NCI-H1694 treated with DMSO at 0.1 percent for 48 hours (cell line): Measurements from ENCODE around the gene UROC1.
A peak's percentile ranks its signal among the peaks of the same experiment; 100 is the strongest.

ENCODE experiments used
- DNase-seq: peaks from one replicate; lab custom pipeline; 2025; lab: John Stamatoyannopoulos, UW

The UROC1 gene

DNA sequence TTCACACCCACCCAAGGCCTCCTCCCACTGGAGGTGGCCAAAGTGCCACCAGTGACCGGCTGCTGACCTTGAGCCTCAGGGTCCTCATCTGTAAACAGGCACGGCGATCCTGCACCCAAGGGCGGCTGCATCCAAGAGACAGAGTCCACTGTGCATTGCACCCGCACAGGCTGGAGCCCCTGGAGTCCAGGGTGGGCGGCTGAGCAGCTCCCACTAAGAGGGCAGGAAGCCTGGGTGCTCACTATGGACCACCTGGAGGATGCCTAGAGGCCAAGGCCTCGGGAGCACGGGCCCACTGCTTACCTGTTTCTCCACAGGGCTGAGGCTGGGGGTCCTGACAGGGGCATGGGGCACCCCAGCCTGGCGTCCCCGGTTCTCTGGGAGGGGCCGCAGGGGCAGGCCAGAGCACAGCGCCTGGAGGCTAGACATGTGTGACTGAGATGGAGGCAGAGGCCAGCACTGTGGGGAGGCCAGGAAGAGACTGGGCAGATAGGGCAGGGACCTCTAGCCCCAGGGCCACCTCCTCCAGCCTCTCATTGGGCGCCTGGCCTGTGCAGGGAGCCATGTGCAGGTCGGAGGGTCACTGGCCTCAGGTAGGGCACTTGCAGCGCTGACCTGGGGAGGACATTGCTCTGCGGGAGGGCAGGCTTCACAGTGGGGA, at the start of gene UROC1:
UROC1 (minus strand) TSS at position 483 of the 661 bp plus-strand sequence; CDS start at position 429, 54 bp downstream.
- no peak for DNase-seq

DNA sequence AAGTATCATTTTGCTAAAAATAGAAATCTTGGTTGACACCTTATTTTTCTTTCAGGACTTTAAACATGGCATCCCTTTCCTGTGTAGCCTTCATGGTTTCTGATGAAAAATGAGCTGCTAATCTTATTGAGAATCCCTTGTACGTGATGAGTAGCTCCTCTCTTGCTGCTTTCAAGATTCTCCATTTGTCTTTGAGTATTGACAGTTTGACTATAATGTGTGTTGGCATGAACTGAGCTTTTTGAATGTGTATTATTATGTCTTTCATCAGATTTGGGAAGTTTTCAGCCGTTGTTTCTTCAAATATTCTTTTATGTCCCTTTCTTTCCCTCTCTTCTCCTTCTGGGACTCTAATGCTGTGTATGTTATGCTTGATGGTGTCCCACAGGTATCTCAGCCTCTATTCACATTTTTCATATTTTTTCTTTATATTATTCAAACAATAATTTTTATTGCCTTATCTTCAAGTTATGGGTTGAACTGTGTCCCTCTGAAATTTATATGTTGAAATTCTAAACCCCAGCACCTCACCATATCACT, 45.2 kb upstream of the UROC1 start:
- no peak for DNase-seq

DNA sequence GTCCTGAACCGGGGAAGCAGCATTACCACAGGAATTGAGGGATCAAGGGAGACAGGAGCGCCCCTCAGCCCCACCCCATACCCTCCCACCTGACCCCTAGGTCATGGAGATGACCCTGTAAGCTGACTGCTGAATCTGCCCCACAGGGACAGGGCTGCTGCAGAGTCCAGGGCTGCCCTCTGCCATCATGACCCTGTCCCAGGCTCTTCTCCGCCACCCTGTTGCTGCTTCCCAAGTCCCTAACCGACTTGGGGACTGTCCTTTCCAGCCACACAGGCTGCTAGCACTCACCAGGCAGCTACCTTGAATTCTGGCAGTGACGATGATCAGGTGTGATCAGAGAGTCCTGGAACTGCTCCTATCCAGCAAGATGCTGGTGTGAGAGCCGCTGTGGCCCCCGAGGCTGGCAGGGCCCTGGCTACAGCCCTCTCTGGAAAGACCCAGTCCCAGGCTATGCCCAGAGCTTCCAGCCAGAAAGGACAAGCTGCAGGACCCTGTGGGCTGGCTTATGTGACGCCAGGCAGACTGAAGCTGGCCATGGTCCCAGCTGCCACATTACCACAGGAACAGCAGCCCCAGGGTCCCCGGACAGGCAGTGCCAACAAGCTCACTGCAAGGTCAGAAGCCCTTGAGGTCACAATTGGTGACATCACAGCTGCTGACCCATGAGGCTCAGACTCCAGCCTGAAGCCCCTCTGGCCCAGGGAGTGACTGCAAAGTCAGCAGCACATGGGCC, 40.9 kb upstream of the UROC1 start, which contains the start of gene C3orf22:
C3orf22 (minus strand) TSS at position 597 of the 736 bp plus-strand sequence. CDS start 5,542 bp downstream, outside the sequence.
- DNase-seq, result no peak

DNA sequence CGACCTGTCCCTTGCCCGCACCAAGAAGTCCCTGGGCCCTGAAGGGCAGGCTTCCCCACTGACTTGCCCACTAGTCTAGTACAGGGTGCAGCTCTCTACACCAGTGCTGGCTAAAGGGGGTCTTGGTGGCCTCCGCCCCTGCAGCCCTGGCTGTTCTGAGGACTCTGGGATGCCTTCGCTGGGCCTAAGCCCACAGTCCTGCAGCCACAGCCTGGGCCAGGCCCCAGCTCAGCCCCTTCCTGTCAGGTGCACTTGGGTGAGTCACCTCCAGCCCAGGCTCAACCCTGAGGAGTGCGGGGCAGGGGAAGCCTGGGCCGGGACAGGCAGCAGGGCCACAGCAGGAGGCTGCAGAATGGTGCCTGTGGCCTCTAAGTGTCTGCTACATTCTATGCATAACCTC, 40.2 kb upstream of the UROC1 start:
- no peak for DNase-seq

DNA sequence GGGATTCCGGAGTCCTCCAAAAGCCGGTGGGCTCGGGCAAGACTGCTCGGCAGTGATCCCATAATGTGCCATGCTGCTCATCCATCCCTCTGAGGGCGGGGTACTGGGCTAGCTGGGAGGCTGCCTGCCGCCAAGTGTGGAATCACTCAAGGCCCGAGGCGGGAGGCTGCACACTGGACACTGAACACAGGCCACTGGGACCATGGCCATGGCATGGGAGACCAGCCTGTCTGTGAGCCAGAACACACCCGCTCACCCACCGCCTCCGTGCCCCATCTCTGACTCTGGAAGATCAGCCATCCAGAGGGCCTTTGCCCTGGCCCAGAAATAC, 39.8 kb upstream of the UROC1 start:
- no peak for DNase-seq

DNA sequence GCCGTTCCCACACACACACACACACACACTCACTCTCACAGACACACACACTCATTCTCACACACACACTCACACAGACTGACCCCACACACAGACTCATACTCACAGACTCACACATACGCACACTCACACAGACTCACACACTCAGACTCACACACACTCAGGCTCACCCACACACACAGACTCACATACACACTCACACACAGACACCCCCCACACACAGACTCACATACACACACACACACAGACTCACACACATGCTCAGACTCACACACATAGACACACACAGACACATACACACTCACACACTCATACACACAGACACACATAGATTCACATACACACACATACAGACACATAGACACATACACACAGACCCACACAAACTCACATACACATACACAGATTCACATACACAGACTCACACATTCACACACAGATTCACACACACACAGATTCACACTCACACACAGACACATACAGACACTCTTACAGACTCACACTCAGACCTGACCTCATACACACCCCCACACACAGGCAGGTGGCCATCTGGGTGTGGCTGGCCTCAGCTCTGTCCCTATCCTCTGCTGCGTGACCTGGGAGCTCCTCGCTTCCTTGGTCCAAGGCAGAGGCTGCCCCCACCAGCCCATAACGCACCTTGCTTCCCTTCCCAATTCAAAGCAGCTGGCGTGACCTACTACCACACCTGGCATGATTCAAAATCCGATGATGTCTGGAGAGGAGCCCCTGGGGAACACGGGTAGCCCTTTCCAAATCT, 39.3 kb upstream of the UROC1 start:
- DNase-seq, result no peak

DNA sequence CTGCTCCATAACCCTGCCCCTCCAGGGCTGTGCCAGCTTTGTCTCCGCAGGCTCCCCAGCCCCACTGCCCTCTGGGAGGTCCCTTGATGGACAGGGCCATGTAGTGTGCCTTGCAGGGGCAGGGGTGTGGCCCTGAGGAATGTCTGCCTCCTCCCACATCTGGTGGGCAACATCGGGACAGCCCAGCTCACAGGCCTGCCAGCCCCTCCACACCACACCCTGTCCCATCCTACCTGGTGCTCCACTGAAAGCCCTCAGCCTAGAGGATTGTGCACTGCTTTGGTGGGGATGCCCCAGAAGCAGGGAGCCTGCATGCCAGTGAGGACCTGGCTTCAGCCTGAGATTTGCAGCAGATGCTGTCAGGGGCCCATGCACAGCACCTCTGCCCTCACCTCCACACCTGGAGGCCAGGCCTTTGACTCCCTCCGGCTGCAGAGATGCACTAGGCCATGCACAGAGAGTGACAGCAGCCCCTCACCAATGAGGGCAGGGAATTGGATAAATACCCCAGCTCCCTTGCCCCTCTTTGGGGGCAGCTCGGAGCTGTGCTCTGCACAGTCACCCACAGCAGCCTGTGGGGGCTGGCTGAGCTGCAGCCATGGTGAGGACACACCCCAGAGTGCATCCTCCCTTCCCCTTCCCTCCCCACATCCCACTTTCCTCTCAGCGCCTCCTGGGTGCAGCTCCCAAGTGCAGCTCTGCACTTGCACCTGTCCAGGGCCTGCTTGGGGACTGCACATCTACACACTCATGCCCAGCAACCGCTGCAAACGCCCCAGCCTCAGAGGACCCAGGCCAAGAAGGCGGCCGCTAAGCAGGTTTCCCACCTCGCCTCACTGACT, 38.4 kb upstream of the UROC1 start:
- no peak for DNase-seq

DNA sequence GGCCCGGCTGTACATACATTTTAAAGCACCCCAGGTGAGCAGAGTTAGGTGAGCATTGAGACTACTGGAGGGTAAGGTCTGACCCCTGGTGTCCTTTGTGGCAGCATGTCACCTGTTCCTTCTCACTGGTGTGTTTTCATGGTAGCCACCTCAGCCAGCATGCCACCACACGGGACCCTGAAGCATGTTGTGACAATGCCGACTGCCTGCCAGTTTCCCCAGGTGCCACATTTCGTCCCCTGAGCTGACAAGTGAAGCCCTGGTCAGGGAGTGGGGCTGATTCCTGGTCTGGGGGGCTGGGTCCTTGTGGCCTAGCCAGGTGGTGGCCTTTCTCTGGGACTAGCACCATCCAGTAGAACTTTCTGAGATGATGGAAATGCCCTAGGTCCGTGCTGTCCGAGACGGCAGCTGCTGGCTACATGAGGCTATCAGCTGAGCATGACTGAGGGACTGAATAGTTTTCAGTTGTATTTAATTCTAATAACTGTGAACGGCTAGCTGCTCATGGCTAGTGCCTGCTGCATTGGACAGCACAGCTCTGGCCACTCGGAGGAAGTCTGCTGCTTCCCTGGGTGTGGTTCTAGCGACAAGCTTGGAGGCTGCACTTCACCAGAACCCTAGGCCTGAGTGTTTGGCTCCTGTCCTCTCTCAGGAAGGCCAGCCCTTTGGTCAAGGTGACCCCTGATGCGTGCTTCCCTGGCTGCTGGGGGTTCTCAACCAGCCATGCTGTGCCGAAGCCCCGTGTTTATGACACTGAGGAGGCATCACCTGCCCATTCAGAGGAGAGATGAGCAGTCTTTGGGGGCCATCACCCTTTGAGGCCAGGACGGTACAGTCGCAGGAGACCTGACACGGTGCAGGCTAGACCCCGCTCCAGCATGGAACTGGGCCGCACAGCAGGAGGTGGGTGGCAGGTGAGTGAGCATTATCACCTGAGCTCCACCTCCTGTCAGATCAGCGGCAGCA, 37.3 kb upstream of the UROC1 start:
- DNase-seq, result no peak

DNA sequence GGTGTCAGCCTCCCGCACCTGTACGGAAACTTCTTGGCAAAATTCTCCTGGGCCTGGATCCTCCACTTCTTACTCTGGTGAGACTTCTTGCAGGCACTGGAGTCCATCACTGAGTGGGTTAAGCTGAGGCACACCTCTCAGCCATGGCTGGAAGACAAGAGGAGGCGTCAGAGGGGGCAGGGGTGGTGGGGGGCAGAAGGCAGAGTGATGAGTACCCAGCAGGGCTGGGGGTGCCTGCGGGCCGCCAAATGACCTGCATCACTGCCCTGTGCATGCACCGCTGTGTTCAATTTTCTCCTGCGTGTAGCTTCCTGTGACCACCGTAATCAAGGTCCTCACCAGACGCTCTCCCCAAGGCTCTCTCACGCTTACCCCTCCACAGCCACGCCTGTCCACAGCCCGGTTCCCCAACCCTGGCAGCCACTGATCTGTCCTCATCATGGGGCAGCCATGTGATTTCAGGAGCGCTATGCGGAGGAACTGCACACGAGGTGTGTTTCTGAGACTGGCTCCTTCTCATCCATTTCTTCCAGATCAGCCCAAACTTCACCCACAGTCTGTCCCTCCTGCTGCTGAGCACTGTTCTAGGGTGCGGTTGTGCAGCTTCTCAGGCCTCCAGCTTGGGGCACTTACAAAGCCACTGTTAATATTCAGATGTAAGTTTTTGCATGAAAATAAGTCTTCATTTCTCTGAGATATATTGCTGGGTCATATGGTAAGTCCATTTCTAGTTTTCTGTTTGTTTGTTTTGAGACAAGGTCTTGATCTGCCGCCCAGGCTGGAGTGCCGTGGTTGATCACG, 35.9 kb upstream of the UROC1 start:
- no peak for DNase-seq

DNA sequence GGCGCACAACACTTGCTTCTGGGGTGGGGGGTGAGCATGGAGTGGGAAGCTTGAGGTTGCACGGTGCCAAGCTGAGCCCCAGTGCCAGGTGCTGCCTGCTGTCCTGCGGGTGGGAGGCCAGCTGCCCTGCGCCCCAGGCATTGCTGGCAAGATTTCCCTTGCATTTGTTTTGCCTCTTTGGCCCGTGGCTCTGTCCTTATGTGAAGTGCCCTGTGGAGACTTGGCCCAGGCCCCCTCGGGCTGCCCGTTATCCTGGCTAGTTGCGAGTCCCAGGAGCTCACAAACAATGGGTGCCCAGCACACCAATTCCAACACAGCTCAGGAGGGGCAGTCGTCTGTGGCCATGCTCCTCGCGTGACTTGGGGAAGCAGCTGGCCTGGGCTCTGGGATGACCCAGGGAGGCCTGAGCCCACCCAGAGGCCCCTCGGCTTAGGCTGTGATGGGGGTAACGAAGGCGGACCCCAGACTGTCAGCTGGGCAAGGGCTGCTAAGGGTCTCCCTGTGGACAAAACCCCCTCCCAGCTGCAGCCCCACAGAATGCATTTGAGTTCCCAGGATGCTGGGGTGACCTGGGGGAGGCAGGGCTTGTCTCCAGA, 35.2 kb upstream of the UROC1 start:
- DNase-seq, result no peak

DNA sequence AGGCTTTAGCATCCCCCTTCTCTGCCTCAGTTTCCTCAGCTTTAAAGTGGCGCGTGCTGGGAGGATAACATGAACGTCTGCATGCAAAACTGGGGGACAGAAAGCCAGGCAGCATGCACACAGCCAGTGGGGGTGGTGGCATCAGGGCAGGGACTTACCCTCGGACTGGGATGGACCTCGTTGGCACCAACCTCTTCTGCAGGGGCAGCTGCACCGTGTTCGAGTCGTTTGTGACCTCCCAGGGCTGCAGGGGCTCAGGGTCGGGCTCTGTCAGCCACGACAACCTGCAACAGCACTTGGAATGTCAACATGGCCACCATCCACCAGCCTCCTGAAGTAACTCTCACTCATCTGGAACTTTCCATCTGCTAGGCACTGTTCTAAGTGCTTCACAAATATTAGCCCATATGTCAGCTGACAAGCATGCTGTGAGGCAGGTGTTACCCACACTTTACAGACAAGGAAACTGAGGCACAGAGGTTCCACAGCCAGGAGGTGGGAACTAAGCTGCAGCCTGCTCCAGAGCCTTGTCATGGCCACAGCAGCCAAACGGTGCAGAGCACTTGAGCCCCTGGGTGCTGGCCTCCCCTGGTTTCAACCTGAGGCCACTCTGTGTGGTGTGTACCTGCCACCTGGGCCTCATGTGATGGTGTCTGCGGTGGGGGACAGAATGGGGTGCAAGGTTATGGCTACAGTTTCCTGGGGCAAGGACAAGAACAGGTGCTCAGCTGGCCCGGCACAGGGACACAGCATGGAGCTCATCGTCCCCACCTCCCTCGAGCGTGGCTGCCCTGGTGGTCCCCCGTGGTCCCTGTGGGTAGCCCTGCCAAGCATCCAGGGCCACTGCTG, 34.5 kb upstream of the UROC1 start:
- DNase-seq, result no peak

DNA sequence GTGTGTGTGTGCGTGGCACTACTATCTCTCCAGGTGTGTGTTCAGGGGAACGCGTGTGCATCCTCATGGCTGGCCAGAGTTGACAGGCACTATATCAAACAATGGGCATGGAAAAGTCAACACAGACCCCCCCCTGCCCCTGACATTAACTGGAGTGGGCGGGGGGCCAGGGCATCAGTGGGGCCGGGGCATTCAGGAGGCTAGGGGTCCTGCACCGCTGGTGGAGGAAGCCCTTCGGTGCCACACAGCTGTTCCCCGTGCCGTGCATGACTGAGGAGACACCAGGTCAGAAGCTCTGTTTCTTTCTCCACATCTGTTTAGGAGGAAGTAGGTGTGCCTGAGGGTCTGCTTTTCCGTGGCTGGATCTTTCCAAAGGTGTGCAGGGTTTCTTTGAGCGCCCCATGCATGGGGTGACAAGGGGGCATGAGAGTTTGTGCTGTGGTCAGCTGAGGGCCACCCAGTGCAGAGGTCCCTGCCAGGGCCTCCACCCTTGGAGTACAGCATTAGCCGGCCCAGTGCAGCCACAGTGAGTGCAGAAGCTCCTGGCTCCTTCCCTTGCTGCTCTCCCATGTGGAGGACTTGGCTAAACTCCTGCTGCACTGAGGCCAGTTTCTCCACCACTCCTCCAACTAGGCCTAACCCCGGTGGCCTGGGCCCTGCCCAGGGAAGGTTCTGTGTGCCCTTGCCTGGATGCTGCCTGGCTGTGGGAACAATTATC, 33.7 kb upstream of the UROC1 start:
- no peak for DNase-seq

DNA sequence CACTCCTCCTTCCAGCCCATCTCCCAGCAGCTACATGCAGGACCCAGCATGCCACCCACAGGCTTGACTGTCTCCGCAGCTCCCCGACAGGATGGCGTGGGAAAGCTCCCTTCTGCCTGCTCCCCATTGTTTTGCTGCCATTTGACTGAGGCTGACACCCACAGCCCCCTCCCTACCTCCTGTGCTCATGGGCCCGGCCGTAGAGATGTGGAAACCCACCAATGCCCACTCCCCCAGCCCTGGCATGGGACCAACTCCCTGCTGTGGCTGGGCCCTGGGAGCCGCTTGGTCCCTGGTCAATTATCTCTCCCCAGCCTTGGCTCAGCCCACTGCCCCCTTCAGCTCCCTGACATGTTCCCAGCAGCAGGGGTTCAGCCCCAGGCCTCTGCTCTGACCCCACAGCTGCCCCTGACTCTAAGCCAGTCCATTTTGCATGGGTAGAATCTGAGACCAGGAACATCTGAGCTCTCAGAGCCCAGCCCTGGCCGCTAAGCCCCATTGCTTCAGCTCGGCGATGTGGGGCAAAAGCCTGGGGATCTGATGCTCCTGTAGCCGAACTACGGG, 33.0 kb upstream of the UROC1 start:
- no peak for DNase-seq

DNA sequence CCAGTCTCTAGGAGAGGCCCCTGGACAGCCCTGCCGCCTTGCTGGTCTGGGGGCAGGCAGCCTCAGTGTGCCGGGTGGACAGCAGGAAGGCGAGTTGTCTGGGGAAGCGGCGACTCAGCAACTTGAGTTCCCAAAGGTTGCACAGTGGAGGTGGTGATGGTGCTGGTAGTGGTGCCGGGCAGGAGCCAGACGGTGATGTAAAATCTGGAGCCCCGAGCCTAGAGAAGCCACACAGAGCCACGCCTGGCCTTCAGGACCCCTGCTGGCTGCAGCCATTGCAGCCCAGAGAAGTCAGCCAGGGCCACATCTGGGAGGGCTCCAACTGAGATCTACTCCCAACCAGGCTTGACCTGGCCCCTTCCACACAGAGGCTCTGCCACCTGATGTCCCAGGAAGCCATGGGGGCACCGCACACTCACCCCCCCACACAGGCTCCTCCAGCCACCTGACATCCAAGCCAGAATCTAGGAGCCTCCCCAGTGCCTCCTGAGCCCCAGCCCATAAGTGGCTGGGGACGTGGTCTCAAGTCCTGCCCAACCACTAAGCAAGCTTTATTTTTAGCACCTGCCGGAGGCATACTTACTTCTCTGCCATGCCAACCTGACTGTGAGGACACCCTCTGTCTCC, 32.4 kb upstream of the UROC1 start:
- DNase-seq, result no peak

DNA sequence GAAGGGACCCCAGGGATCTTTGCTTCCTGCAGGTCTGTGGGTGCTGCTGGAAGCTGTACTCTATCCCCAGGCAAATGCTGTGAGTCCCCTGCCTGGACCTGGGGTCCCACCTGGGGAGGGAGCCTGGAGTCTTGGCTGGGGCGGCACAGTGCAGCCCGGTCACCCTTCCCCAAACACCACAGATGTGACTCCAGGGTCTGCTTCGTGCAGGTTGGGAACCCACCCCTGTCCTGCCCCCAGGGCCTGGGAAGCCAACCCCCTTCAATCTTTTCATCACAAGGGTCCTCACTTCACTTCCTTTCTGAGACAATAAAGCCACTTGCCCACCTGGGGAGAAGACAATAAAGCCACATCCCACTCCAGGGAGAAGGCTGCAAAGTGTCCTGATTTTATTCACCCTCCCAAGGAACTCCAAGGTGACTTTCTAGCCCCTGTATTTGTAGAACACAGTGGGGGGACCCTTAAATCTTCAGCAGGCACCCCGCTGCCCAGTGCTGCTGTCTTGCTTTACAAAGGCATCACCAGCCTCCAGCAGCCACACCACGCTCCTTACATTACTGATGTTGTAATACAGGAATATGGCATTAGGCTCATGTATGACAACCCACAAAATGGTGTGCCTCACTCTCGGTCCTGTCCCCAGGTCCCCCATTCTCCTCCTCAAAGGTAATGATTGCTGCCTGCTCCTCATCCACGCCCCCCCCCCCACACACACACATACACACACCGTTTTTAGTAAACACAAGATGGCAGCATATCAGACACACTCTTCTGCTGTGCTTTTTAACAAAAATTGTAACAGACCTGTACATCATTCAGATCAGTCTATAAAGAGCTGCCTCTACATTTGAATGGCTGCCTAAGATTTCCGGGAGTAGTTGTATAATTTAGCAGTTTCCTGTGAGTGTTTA, 31.2 kb upstream of the UROC1 start:
- peak; percentile 5 for DNase-seq

DNA sequence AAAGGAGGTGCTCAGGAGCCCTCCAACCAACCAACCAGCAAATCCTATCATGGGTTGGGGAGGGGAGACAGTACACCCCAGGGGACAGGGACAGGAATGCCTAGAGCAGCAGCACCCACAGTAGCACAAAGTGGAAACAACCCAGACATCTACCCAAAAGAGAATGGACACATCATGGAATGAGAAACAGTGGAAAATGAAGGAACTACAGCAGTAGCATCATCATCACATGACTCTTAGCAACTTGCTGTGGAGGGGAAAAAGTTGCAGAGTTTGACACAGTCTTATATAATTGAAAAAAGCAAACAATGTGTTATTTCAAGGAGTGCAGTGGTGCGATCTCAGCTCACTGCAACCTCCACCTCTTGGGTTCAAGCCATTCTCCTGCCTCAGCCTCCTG, 30.1 kb upstream of the UROC1 start:
- no peak for DNase-seq
